Body of pancreas (tissue), 4 donors: ENCODE measurements around the gene ACKR2.

Experiments
- POLR2A ChIP-seq, 3 donors: fragments of 450-650 bp; IDR thresholded peaks; one replicate each; pipeline ENCODE4 v1.6.1; 2016; ENCODE audit warnings: antibody characterized with exemption in 3 of 3, mild to moderate bottlenecking in 2 of 3
- TF ChIP-seq, protein P1 (sequence below), 7 experiments: fragments of 450-650 bp in 4 of 7; fragments of 200-600 bp in 3 of 7; sonication (generic) in 3 of 7; IDR thresholded peaks; one replicate each; pipeline ENCODE4 v1.5.1; 2016 to 2019; ENCODE audit warnings: antibody characterized with exemption in 7 of 7

DNA sequence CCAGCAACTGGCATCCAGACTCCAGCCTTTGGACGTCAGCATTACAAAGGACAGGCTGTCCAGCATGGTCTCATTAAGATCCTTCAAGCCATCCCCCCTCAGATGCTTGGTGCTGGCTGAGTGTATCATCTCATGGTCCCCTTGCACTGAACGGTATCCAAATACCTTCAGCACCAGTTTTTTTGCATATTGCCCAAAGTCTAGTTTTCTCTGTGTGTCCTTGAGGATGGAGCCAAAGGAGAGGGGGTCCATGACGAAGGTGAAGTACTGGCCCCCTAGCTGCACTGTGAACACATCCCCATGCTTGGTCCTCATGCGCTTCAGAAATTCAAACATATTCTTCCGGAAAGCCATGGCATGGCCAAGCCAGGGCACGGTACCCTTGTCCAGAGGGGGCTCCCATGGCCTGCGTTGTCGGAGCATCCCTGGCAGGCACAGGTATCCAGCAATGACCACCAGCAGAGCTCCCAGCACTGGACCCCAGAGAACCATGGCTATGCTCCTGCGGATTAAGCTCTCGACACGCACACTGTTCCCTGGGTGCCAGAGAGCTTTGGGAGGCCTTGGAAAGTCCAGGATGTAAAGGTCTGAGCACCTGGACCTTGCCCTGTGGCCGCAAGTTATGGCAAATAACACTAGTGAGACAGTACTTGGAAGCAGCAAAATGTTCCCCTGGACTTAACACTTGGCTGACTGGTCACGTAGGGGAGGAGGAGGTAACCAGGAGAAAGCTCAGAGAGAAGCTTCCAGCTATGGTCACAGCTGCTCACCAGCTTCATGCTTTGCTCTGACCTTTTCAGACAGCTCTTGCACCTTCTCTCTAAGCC lies 66.3 kb downstream of the ACKR2 start, which contains the start of gene CYP8B1:
- no peak for TF ChIP-seq POLR2A (IDR thresholded peaks at IDR 0.05)
- TF ChIP-seq, protein P1, sequence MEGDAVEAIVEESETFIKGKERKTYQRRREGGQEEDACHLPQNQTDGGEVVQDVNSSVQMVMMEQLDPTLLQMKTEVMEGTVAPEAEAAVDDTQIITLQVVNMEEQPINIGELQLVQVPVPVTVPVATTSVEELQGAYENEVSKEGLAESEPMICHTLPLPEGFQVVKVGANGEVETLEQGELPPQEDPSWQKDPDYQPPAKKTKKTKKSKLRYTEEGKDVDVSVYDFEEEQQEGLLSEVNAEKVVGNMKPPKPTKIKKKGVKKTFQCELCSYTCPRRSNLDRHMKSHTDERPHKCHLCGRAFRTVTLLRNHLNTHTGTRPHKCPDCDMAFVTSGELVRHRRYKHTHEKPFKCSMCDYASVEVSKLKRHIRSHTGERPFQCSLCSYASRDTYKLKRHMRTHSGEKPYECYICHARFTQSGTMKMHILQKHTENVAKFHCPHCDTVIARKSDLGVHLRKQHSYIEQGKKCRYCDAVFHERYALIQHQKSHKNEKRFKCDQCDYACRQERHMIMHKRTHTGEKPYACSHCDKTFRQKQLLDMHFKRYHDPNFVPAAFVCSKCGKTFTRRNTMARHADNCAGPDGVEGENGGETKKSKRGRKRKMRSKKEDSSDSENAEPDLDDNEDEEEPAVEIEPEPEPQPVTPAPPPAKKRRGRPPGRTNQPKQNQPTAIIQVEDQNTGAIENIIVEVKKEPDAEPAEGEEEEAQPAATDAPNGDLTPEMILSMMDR (IDR thresholded peaks at IDR 0.05), result no peak
